HG03139 (cell line): ENCODE measurements around the gene R3HDM2.

Experiments used
- ATAC-seq: cut with Tn5 transposase; IDR thresholded peaks from one replicate; pipeline ENCODE4 v1.9.1; 2021; ENCODE audit not compliant: unreplicated experiment

R3HDM2 gene

GRCh38 chr12:57219993-57220754 is 210.7 kb downstream of the R3HDM2 start:
- no peak for ATAC-seq

GRCh38 chr12:57219205-57219992 is 211.4 kb downstream of the R3HDM2 start:
- ATAC-seq = no peak

- no peak for ATAC-seq
These were observed 212.6 kb downstream of the R3HDM2 start for GRCh38 chr12:57218030-57218853.

DNA sequence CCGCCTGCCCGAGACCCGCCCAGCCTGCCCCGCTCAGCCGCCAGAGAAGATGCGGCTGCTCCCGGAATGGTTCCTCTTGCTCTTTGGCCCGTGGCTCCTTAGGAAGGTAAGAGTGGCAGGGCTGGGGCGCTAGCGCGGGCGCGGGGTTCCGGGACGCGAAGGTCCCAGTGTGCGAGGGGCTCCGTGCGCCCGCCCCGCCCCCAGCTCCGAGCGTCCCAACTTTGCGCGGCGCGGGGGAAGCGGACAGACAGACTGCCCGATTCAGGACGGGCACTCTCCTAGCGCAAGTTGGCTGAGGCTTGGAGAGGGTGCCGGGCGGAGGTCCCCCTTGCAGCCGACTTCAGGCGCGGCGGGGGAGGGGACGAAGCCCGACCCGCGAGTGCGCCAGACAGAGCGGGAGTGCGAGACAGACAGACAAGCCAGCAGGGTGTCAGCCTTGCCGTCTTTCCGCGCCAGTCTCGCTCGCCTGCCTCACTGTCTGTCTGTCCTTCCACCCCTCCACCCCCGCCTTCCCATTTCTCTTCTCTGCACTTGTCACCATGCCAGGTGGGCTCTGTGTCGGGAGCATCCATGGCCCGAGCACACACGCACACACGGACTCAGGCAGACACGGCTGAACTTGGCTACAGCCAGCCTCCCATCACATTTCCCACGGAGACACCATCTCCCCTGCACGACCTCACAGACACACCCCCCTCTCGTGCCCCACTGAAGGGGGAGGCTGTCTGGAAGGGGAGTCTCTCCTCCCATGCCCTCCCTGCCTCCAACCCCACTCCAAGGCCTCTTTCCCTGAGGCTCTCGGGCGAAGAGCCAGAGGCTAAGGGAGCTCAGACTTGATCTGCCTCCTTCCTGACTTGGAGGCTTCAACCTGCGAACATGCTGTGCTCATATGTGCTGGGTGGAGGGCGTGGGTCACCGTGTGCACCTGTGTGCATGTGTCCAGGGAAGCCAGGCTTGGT is 213.6 kb downstream of the R3HDM2 start:
- no peak for ATAC-seq

DNA sequence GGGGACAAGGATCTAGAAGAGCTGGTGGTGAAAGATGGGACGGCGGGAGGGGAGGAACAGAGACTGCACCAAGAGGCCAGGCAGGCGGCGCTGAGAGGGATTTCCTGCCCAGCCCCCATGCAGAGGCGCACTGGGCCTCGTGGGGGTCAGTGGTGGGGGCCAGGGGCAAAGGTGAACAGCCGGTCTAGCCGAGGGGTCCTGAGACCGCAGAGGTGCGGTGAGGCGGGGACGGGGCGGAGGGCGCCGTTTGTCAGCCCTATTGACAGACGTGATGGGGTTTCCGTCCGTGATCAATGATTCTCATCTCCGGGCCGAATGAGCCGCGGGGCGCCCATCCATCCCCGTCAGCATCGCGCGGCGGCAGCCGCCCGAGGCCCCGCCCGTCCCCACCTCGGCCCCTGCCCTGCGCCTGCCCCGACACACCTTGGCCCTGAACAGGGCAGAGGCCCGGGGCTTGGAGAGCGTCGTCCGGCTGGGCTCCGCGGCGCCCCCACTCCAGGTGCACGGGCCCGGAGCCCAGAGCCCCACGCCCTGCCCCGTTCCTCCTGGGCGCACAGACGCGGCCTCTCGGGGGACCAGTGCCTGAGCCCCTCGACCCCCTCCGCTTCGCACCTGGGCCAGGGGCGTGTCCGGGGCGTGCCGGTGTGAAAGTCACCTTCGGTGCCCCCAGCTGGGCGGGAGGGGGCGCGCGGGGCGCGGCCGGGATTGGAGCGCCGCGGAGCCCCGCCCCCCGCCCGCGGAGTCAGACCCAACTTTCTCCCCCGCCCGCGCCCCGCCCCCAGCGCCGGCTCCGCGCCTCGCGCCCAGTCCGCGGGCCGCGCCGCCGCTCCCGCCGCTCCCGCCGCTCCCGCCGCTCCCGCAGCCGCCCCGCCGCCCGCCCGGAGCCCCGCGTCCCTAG is 214.6 kb downstream of the R3HDM2 start, which contains the start of gene NXPH4:
Gene NXPH4, plus strand, starts transcription at position 781 of the 898 bp plus-strand sequence. CDS start 176 bp downstream, outside the sequence.
- ATAC-seq = no peak

GRCh38 chr12:57215668-57216013 is 215.2 kb downstream of the R3HDM2 start:
- ATAC-seq = no peak

- ATAC-seq = no peak
These were observed 215.8 kb downstream of the R3HDM2 start for GRCh38 chr12:57215065-57215464.

DNA sequence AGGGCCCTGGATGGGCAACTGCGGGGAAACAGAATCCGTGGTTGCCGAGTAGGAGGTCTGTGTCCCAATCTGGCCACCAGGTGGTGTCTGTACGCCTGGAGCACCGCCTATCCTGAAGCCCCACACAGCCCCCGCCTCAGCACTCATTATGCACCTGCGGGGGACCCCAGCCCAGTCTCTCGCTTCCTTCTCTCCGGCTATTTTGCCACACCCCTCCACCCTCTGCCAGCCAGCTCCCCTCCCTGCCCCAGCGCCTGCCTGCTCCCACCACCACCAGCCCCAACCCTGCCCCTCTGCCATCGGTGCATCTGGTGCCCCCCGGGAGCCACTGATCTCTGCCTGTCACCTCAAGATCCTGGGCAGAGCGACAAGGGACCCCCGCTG is 216.5 kb downstream of the R3HDM2 start:
- no peak for ATAC-seq

GRCh38 chr12:57213763-57214397 is 217.0 kb downstream of the R3HDM2 start:
- ATAC-seq = no peak

GRCh38 chr12:57213058-57213715 is 217.7 kb downstream of the R3HDM2 start:
- ATAC-seq = no peak

DNA sequence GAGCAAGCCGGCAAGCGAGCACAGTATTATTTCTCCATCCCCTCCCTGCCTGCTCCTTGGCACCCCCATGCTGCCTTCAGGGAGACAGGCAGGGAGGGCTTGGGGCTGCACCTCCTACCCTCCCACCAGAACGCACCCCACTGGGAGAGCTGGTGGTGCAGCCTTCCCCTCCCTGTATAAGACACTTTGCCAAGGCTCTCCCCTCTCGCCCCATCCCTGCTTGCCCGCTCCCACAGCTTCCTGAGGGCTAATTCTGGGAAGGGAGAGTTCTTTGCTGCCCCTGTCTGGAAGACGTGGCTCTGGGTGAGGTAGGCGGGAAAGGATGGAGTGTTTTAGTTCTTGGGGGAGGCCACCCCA is 218.2 kb downstream of the R3HDM2 start:
- ATAC-seq = no peak

DNA sequence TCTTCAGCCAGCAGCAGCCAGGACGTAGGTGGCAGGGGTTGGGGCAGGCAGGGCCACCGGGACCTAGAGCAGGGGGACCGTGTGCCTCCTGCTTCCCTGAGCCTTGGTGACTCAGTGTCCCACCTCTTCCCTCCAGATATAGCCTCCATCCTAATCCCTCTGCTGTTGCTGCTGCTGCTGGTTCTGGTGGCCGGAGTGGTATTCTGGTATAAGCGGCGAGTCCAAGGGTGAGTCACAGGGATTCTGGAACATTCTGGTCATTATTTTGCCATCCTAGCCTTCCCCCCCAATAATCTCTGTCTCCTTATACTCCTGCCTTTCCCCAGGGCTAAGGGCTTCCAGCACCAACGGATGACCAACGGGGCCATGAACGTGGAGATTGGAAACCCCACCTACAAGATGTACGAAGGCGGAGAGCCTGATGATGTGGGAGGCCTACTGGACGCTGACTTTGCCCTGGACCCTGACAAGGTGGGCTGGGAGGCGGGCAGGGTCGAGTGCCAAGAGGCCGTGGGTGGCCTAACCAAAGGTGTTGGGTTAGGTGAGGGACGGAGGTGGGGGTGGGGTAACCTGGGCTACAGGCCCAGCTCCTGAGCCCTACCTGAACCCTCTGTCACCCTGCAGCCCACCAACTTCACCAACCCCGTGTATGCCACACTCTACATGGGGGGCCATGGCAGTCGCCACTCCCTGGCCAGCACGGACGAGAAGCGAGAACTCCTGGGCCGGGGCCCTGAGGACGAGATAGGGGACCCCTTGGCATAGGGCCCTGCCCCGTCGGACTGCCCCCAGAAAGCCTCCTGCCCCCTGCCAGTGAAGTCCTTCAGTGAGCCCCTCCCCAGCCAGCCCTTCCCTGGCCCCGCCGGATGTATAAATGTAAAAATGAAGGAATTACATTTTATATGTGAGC is 218.8 kb downstream of the R3HDM2 start:
- ATAC-seq = no peak

DNA sequence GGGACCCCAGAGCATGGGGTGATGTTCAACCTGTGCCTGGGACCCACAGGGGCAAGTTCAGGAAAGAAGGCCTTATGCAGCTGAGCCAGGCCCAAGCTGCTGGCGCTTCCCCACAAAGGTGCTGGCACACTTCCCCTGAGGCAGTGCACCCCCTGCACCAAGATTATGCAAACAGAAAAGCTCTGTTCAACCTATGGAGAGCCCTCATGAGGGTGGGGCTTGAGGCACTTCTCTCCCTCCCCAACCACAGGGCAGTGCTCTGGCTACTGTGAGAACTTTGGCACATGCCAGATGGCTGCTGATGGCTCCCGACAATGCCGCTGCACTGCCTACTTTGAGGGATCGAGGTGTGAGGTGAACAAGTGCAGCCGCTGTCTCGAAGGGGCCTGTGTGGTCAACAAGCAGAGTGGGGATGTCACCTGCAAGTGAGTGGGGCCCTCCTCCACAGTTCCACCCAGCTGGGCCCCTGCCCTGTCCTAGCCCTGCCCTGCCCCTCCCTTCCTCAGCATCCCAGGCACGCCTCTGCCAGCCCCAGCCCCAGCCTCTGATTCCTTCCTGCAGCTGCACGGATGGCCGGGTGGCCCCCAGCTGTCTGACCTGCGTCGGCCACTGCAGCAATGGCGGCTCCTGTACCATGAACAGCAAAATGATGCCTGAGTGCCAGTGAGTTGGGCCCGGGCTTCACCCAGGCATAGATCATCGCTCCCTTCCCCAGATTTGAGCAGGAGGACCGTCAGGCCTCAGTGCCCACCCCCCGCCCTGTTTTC is 219.7 kb downstream of the R3HDM2 start:
- ATAC-seq = no peak

- ATAC-seq = no peak
These were observed 220.4 kb downstream of the R3HDM2 start for GRCh38 chr12:57210461-57210860.

GRCh38 chr12:57209916-57210315 is 220.9 kb downstream of the R3HDM2 start:
- ATAC-seq = no peak

DNA sequence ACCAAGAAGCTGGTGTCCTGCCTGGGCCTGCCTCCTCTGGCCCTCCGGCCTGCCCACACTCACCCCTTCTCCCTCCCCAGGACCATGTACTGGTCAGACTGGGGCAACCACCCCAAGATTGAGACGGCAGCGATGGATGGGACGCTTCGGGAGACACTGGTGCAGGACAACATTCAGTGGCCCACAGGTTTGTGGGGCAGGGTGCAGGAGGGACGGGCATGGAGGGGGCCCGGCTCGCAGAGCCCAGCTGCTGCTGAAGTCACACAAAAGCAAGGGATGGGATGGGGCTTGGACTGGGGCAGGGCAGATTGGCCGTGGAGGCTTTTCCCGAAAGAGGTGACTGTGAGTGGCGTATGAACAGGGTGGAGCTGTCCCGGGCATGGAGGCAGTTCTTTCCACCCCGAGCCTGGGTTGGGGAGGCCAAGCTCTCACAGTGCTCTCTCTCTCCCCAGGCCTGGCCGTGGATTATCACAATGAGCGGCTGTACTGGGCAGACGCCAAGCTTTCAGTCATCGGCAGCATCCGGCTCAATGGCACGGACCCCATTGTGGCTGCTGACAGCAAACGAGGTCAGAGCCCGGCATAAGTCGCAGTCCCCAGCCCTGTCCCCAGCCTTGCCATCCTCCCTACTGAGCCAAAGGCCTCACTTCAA is 222.1 kb downstream of the R3HDM2 start:
- ATAC-seq = no peak
